Gastrocnemius medialis (tissue), 4 donors: Measurements from ENCODE around the gene RBBP8.

Experiments
- POLR2A ChIP-seq, 2 donors: fragments of 450-650 bp; IDR thresholded peaks; one replicate each; pipeline ENCODE4 v1.6.1; 2017; ENCODE audit warnings: antibody characterized with exemption in 2 of 2, mild to moderate bottlenecking in 2 of 2, moderate library complexity in 2 of 2
- TF ChIP-seq, protein P1 (sequence below), 5 experiments: fragments of 450-650 bp in 3 of 5; fragments of 200-600 bp in 2 of 5; sonication (generic) in 2 of 5; IDR thresholded peaks in 4 of 5; conservative IDR thresholded peaks in 1 of 5; 1 replicate in 4 of 5; 2 replicates in 1 of 5; pipeline ENCODE4 v1.5.1; 2016 to 2019; ENCODE audit warnings: antibody characterized with exemption in 5 of 5, mild to moderate bottlenecking in 3 of 5, moderate library complexity in 3 of 5

DNA sequence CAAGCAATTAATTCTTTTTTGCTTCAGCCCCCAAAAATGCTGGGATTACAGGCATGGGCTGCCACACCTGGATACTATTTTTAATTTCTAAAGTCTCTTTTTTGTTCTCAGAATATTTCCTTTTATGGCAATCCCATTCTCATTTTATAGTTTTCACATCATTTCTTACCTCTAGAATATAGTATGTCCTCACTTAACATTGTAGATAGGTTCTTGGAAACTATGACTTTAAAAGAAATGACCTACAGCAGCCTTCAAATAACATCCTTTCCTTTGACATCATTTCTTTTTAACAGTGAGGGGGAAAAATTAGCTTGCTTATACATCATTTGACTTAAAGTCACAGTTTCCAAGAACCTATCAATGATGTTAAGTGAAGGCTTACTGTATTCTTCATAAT is 31.6 kb downstream of the RBBP8 start:
- TF ChIP-seq, protein P1, sequence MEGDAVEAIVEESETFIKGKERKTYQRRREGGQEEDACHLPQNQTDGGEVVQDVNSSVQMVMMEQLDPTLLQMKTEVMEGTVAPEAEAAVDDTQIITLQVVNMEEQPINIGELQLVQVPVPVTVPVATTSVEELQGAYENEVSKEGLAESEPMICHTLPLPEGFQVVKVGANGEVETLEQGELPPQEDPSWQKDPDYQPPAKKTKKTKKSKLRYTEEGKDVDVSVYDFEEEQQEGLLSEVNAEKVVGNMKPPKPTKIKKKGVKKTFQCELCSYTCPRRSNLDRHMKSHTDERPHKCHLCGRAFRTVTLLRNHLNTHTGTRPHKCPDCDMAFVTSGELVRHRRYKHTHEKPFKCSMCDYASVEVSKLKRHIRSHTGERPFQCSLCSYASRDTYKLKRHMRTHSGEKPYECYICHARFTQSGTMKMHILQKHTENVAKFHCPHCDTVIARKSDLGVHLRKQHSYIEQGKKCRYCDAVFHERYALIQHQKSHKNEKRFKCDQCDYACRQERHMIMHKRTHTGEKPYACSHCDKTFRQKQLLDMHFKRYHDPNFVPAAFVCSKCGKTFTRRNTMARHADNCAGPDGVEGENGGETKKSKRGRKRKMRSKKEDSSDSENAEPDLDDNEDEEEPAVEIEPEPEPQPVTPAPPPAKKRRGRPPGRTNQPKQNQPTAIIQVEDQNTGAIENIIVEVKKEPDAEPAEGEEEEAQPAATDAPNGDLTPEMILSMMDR (IDR thresholded peaks at IDR 0.05 in 4 of 5, conservative IDR thresholded peaks at IDR 0.05 in 1 of 5) = no peak
- no peak for TF ChIP-seq POLR2A (IDR thresholded peaks at IDR 0.05)
